ENCODE results near the gene TXNL4A.
A peak's percentile ranks its signal among the peaks of the same experiment; 100 is the strongest.
"Not testable (repeated sequence)": the region's sequence is repeated elsewhere in the genome, so short reads cannot be mapped to it uniquely, and the experiment has no call there.

TXNL4A gene

DNA sequence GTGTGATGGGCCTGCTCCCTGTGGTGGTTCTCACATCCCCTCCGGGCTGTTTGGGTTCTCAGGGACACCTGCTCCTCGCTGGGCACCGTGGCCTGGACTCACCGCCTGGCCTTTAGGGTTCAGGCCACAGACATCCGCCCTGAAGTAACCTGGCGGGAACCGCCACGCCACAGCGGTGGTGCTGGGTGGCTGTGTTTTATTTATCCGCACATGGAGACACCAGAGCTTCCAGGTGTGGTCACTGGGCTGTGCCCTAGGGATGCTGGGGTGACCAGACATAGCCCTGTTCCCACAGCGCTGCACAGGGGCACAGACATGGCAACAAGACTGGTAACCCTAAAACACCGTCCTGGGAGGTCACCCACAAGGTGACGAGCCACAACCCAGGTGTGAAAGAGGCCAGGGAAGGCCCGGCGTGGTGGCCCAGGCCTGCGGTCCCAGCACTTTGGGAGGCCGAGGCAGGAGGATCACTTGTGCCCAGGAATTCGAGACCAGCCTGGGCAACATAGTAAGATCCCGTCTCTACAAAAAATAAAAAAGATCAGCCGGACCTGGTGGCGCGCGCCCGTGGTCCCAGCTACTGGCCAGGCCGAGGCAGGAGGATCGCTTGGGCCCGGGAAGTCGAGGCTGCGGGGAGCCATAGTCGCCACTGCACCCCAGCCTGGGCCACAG is 24.6 kb downstream of the TXNL4A start:
- no peak for DNase-seq

DNA sequence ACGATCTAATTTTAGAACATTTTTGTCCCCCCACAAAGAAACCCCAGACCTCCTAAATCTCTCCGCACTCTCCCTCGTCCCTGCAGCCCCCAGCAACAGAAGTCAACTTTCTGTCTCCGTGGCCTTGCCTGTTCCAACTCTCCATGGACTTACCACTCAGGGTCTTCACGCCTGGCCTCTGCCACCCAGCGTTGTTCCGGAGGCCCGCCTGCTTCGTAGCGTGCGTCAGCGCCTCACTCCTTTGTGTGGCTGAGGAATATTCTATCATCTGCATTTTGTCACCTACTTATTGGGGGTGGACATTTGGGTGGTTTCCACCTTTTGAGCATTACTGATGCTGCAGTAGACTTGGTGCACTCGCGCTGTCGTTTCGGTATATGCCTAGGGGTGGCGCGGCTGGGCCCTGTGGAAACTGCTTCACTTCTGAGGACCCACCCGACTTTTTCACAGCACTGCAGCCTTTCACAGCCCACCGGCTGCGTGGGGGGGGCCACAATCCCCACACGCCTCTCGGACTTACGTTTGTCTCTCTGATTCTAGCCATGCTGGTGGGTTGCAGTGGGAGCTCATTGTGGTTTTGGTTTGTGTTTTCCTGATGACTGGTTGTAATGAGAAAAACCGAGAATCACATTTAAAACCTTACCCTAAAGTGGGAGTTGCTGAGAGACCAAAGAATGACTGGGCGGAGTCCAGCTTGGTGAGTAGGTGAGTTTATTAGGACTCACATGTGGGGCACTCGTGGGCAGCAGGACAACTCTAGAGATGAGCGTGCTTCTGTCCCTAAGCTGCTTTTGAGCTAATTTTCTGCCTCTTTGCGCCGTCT is 25.3 kb downstream of the TXNL4A start:
- no peak for DNase-seq

DNA sequence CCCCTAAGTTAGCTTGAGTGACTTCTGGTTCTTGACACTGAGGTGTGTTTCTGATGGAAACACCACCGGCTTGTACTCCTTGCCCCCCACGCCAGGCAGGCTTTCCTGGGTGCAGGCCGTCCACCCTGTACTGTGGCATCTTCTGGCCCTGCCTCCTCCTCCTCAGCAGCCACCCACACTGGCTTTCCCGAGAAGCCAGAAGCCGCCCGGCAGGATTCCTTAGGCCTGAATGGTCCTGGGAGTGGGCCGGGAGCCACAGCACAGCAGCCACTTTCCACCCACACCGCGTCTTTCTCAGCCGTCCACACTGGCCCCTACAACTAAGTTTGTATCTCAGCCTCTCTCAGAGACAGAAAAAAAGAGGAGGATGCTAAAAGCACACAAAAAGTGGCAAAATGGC is 26.1 kb downstream of the TXNL4A start:
- no peak for DNase-seq

DNA sequence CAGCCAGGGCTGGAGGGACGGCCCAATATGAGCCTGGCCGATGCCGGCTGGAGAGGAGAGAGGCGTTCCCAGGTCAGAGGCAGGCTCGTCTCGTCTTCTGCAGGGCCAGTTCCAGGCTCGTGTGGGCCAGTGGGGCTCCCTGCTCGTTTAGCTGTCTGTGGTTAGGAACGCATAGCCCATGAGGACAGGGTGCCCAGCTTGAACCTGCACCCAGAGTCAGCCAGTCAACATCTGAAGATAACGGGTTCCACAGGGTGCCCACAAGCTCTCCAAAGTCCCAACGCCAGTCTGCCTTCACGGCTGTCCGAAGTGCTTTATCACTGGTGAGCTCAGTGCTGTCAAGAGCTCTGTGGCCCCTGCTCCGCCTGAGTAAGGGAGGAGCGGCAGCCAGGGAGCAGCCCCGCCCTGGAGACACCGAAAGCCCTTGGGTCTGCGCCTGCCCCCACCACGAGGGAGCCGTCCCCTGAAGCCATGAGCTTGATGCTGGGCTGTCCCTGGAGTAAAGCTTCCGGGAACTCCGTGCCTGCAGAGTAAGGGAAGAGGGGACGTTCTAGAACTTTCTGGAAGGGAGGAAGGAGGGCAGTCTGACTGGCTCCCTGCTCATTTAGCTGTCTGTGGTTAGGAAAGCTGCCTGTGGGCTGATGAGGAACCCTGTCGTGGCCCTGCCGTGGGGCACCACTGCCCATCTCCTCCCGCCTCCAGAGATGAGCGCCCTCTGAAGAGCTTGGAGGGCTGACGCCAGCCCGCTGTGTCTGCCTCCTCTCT is 26.7 kb downstream of the TXNL4A start:
- DNase-seq = no peak

DNA sequence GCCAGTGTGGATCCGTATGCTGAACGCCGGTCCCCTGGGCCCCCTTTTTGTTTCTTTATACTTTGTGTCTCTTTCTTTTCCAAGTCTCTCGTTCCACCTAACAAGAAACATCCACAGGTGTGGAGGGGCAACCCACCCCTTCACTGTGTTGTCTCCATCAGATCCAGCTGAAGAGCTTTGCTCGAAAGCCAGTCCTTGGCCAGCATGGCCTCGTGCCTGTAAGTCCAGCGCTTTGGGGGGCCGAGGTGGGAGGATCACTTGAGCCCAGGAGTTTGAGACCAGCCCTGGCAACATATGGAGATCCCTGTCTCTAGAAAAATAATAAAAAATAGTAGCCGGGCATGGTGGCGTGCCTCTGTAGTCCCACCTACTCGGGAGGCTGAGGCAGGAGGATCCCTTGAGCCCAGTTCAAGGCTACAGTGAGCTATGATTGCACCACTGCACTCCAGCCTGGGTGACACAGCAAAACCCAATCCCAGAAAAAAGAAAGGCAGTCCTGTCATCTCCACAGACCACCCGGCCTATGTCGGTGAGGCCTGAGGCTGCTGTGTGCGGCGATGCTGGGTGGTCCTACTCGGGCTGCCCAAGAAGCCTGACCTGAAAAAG is 27.3 kb downstream of the TXNL4A start:
- no peak for DNase-seq

DNA sequence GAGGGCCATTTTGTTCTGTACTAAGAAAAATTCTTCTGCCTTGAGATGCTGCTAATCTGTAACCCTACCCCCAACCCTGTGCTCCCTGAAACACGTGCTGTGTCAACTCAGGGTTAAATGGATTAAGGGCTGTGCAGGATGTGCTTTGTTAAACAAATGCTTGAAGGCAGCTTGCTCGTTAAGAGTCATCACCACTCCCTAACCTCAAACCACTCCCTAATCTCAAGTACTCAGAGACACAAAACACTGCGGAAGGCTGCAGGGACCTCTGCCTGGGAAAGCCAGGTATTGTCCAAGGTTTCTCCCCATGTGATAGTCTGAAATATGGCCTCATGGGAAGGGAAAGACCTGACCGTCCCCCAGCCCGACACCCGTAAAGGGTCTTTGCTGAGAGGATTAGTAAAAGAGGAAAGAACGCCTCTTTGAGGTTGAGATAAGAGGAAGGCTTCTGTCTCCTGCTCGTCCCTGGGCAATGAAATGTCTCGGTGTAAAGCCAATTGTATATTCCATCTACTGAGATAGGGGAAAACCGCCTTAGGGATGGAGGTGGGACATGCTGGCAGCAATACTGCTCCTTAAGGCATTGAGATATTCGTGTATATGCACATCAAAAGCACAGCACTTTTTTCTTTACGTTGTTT is 28.1 kb downstream of the TXNL4A start:
- DNase-seq = not testable (repeated sequence)

DNA sequence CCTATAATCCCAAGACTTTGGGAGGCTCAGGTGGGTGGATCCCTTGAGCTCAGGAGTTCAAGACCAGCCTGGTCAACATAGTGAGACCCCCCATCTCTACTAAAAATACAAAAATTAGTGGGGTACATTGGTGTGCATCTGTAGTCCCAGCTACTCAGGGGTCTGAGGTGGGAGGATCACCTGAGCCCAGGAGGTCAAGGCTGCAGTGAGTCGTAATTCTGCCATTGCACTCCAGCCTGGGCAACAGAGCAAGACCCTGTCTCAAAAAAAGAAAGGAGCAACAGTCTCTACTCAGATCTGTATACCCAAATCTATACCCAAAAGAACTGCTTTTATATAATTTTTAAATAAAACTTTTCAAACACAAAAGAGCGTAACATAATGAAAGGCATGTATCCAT is 29.4 kb downstream of the TXNL4A start:
- DNase-seq = no peak

DNA sequence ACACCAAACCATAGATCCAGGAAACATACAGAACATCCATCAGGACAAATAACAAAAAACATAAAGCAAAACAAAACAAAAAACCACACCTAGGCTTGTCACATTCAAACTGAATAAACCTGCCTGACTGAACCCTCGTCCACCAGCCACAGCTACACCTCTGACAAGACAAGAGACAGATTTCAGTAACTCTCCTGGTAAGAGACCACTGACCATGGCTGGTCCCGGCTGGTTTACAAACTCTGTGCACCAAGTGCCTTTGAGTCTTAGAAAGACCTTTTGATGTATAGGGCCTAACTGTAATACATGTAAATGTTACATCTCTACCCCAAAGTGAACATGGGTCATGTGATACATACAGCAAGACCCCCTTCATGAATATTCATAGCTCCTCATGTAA is 32.1 kb downstream of the TXNL4A start:
- DNase-seq = no peak

DNA sequence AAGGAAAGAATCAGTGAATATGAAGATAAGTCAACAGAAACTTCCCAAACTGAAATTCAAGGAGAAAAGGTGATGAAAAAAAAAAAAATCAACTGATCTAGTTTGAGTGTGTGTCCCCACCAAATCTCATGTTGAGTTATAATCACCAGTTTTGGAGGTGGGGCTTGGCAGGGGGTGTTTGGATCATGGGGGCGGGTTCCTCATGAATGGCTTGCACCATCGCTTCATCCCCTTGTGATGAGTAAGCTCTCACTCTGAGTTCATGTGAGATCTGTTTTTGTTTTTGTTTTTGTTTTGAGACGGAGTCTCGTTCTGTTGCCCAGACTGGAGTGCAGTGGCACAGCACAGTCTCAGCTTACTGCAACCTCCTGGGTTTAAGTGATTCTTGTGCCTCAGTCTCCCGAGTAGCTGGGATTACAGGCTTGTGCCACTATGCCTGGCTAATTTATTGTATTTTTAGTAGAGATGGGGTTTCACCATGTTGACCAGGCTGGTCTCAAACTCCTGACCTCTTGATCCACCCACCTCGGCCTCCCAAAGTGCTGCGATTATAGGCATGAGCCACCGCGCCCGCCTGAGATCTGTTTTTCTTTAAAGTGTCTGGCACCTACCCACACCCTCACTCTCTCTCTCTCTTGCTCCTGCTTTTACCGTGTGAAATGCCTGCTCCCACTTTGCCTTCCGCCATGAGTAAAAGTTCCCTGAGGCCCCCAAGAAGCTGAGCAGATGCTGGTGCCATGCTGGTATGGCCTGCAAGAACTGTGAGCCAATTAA is 32.9 kb downstream of the TXNL4A start:
- DNase-seq = no peak

DNA sequence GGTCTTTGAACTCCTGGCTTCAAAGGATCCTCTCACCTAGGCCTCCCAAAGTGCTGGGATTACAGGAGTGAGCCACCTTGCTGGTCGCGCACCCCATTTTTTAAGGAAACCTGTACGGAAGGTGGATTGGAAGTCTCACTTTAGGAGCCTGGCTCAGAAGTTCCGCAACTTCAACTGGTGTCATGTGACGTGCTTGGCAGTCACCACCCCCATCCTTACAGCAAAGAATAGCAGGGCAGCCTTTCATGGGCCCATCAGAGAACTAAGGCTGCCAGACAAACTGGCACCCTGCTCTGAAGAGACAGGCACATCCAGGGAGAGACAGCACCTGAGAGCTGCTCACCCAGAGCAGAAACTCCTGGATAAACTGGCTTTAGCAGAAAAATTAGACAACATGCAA is 33.6 kb downstream of the TXNL4A start:
- DNase-seq = peak in 1 of 2 donors; percentile 28

DNA sequence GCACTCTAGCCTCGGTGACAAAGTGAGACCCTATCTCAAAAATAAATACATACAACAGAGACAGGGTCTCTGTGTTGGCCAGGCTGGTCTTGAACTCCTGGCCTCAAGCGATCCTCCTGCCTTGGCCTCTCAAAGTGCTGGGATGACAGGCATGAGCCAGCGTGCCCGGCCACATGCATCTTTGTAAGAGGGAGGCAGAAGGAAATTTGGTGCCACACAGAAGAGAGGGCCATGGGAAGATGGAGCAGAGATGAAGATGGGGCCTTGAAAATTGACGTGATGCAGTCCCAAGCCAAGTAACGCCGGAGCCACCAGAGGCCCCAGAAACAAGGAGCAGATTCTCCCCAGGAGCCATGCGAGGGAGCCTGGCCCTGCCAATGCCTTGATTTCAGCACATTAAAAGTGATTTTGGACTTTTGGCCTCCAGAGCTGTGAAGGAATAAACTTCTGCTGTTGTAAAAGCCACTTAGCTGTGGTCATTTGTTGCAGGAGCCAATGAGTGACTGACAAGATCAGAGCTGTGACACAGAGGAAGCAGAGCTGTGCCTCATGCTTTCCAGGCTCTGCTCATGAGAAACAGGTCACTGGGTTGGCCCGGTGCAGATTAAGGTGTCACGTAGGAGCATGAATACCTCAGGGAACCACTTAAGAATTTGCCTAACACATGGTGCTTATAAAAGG is 34.3 kb downstream of the TXNL4A start:
- DNase-seq = no peak

DNA sequence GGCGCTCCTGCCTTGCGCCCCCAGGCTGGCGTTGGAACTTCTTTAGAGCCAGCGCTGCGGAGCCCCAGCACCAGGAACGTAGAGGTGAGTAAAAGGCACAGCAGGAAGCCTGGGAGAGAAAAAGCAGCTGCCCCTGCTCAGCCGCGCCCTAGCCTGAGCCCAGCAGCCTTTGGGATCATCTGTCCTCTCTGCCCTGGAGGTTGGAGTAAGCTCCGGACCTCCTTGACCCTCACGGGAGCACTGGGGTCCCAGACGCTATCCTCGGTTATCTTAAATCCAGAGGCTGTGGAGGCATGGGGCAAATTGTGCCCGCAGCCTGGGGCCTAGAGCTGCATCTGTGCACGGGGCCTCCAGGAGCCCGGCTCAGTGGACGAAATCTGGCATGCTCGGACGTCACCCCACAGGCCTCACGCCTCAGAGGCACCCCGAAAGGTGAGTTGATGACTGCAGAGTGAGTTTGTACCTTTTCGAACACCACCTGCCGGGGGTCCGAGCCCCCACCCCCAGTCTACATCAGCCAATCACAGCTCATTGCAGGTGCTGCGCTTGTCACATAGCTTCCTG is 35.3 kb downstream of the TXNL4A start:
- no peak for DNase-seq

DNA sequence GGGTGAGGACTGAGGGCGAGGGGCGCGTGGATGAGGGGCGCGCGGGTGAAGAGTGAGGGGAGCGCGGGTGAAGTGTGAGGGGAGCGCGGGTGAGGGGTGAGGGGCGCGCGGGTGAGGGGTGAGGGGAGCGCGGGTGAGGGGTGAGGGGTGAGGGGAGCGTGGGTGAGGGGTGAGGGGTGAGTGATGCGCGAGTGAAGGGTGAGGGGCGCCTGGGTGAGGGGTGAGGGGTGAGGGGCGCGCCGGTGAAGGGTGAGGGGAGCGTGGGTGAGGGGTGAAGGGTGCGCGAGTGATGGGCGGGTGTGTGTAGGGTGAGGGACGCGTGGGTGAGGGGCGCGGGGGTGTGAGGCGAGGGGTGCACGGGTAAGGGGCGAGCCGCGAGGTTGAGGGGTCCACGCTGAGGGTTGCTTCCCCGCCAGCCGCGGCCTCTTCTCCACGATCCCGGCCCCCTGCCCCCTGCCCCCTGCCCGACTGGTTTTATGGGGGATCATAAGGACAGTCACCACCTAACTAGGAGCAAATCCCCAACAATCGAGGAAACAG is 35.8 kb downstream of the TXNL4A start:
- DNase-seq = no peak

DNA sequence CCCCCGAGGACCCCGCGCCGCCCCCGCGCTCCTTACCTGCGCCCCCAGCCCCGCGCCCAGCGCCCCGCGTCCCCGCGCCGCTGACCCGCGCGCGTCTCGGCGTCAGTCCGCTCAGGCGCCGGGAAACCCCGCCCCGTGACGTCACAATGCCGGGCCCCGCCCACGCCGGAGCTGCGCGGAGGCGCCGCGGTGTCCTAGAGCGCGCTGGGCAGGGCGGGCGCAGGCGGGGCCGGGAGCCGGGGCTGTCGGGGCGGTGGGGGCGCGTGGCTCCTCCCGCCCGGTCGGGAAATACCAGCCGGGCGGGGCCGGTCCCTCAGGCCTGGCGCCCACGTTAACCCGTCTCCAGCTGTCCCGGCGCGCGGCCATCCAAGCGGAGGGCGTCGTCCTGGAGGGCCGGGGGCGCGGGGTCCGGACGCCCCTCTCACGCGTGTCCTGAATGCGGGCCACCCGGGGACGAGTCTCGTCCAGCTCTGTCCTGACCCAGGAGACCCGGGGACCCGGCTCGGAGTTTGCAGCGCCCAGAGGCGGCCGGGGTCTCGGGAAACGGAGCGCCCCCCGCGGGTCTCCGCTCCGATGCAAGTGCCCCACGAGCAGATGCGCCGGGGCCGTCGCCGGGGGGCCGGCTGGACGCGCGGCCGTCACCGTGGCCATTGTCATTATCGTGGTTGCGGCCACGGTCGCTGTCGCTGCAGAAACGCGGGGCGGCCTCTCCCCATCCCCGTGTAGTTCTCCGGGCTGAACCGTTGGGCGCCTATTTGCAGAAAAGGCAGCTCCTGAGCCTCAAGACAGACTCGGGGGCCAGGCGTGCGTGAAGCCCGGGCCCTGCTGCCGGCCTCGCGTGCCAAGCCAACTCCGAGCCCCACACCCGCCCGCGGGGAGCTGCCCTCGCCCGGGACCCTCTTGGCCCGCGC is 36.6 kb downstream of the TXNL4A start, which contains the start of gene SLC66A2:
Gene SLC66A2 (minus strand): TSS at position 109 of the 911 bp plus-strand sequence. CDS start 727 bp downstream, outside the sequence.
- peak; percentile 73 to 85 for DNase-seq

DNA sequence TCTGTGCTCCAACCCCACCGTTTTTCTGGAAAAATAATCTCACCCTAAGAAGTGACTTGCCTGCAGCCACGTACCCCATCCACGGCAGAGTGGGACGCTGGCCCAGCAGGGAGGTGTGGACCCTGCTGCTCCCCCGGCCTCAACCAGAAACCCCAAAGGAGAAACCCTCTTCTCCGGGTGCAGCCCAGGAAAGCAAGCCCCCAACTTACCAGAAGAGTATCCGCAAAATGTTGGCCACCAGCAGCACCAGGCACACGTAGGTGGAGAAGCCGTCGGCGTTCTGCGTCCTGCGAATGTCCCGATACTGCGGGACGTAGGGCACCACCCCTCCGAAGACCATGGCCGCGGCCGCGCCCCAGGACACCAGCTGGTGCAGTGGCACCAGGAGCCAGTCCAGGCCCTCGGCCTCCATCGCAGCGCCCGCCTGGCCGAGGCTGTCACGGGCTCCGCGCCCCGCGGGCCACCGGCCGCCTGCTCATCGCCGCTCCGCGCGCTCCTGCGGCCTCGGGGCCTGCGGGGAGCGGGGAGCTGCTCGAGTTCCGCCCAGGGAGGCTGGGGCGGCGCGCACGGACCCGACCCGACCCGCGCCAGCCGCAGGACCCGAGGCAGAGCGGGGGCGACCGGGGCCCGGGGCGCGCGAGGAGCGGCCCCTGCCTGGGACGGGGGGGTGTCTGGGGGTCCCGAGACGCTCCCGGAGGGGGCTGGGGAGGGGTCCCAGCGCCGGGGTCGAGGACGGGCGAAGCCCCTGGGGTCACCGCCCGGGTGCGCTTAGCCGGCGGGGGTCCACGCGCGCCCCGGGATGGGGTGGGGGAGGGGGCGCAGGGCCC is 37.6 kb downstream of the TXNL4A start:
- no peak for DNase-seq

DNA sequence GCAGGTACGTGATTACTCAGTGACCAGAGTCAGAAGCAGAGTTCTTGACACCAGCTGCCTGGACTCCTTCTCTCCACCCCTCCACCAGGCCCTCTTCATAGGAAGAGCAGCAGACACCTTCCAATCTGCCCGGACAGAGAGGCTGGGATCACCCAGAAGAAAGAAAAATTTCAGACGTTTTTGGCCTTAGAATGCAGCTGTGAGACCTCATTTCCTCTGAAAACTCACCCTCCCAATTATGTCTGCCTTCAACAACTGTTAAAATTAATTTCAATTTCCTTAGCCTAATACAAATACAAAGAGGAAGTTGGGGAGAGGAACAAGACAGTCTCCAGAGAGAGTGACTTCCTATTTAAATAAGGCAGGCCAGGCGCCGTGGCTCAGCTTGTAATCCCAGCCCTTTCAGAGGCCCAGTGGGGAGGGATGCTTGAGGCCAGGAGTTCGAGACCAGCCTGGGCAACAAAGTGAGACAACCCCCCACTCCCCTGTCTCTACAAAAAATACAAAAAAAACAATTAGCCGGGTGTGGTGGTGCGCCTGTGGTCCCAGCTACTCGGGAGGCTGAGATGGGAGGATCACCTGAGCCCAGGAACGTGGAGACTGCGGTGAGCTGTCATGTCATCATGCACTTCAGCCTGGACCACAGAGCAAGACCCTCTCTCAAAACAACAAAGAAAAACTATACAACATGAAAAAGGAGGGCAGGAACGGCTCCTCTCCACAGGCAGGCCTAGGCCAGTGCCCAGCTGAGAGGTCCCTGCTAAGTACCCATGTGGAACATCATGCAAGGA is 38.5 kb downstream of the TXNL4A start:
- DNase-seq = no peak

DNA sequence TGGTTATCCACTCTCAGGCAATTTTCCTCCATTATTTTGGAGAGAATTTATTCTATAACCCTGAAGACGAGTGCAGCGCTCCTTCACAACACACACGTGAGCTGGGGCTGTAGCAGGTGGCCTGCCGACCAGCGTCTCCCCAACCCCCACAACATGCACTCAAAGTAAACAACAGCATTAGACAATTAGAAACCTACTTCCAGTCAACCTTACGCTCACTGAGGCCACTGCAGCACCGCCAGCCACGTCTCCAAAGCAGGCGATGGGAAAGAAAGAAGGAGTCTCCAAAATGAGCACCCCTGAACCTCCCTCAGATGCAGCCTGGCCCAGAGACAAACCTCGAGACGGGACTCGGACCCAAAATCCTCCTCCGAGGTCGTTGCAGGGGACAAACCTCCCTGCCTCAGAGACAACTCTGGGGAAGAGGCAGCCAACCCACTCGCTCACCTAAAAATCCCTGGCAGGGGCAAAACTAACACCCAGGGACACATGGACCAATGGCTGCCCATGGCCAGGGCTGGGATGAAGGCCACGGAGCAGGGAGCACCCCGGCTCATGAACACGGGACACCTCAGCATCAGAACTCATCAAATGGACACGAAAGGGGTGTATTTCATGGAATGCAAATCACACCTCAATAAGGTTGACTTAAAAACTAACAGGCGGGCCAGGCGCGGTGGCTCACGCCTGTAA is 39.5 kb downstream of the TXNL4A start:
- no peak for DNase-seq
